ACHN (cell line): ENCODE measurements around the gene PRPH.
"Not testable (repeated sequence)": the region's sequence is repeated elsewhere in the genome, so short reads cannot be mapped to it uniquely, and the experiment has no call there.

Source experiments
- DNase-seq: peaks from one replicate; pipeline ENCODE4 v3.0.0-alpha.2; 2015
- in situ Hi-C: cut with HindIII; loops from 2 replicates; pipeline ENCODE4 v1.10.0; 2017; ENCODE audit warnings: low sequenced_read_pairs, low pct_ligation_motif_present, low pct_unique_long_range_greater_than_20kb

PRPH gene

DNA sequence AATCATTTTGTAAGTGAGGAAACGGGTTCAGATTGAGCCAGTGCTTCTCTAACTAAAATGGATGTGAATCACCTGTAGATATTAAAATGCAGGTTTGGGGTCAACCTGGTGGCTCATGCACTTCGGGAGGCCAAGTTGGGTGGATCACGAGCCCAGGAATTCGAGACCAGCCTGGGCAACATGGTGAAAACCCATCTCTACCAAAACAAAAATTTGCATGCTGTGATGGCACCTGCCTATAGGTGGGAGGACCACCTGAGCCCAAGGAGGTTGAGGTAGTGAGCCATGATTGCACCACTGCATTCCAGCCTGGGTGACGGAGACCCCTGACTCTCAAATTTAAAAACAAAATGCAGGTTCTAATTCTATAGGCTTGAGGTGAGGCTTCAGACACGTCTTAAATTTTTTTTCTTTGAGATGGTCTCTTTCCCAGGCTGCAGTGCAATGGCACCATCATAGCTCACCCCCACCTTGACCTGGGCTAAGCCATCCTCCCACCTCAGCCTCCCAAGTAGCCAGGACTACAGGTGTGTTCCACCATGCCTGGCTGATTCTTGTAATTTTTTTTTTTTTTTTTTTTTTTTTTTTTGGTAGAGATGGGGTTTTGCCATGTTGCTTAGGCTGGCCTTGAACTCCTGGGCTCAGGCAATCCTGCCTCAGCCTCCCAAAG is 21.1 kb upstream of the PRPH start:
- in situ Hi-C loops, result no loop called here

DNA sequence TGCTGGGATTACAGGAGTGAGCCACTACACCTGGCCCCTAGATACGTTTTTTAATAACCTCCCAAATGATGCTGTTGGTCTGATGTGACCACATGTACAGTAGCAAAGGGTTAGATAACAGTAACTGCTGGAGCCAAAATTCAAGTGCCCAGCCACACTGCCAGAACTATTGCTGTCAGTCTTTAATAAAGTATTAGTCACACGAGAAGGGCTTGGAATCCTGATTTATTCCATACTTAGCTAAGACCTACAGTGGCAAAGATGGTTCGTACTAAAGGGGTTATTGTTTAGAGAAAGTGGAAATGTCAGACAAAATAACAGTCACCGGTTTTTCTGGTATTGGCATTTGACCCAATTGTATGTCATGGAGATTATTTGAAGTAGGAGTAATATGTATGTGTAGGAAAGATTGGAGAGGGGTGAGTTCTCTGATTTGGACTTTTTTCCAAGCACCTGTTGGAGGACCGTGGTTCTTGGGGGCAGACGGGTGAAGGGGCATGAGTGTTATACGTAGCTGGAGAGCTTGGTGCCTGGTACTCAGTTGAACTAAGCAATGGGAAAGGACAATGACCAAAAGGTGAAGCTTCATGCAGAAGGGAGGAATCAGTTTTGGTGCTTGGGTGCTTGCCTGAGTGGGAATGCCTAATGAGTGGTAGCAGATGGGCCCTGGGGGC is 20.4 kb upstream of the PRPH start:
- no peak for DNase-seq
- in situ Hi-C loops, result no loop called here

More for the DNA sequence above, 21.1 kb upstream of the PRPH start:
- DNase-seq, result no peak

DNA sequence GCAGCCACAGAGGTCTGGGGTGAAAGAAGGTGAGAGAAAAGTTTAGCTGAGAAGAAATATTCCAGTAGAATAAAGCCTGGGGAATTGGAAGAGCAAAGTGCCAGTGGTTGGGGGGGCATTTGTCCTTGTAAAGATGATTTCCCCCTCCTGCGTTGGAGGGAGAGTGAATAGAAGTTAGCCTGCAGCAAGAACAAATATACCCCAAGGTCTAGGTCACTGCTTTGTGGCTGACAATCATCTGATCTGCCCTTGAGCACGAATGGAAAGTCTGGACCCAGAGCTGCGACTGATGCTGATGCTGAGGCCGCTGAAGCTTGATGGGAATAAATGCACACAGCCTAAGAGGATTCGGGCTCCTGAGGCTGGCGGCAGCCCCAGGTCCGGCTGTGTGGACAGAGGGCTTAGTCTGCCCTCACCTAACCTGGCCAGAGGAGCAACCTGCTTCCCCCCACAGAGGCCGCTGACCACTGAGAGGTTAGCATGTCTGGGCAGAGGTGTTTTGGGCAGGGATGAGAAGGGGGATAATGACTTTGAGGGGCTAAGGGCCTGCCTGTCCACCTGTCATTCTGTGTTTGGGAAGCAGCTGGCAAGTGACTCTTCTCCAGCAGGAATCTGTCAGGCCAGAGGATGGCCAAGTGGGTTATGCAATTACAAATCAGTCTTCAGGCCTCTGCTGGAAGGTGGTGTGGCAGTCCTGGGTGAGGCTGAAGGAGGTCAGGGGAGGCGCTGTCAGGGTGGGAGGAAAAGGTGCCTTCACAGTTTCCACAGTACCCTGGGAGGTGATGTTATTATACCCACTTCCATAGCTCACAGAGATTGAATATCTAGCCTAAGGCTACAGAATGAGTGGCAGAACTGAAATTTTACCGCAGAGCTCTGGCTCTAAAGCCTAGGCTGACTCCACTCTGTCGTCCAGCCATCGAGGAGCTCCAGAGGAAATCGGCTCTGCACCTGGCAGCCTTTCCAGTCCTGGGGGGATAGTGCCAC is 18.4 kb upstream of the PRPH start:
- no peak for DNase-seq
- in situ Hi-C loops, result no loop called here

DNA sequence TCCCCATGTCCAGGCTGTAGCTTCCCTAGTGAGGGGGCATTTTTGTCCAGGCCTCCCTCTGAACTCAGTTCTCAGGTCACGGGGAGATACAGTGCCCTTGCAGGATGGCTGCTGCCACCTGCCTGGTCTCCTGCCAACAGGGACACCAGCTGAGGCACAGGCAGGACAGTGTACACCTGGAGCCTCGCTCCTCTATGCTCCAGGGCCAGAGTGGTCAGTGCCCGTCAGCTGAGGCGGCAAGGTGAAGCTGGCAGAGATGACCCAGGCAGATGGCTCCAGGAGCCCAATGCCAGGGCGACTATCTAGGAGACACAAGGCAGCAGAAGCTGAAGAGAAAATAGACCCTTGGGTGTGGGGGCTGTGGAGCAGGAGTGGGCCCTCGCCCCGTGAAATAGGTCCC is 17.5 kb upstream of the PRPH start:
- no peak for DNase-seq
- in situ Hi-C loops, result no loop called here

DNA sequence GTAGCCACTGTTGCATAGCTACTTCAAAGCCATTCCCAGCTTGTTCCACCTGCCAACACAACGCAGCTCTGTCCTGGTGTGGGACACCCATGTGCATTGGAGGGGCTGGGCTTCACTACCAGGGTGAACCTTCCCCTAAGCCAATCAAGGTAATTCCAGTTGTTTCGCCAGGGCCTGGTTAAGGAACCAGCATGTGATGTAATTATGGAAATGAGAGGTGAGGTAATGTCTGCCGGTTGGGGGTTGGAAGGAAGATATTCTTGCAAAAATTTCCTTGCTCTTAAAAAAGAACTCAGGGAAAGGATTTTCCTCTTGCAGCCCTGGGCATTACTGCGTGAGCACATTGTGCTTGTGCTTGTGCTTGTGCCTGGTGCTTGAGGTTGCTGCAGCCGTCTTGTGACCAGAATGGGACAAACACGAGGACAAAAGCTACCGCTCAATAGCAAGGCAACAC is 15.2 kb upstream of the PRPH start:
- in situ Hi-C loops, result no loop called here
- DNase-seq, result no peak

DNA sequence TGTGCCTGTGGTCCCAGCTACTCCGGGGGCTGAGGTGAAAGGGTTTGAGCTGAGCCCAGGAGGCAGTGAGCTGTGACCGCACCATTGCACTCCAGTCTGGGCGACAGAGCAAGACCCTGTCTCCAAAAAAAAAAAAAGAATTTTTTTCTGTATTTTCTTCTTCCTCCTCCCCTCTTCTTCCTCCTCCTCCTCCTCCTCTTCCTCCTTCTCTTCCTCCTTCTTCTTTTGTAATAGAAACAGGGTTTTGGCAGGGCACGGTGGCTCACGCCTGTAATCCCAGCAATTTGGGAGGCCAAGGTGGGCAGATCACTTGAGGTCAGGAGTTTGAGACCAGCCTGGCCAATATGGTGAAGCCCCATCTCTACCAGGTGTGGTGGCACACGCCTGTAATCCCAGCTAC is 14.4 kb upstream of the PRPH start:
- DNase-seq, in situ Hi-C loops: not testable (repeated sequence)

DNA sequence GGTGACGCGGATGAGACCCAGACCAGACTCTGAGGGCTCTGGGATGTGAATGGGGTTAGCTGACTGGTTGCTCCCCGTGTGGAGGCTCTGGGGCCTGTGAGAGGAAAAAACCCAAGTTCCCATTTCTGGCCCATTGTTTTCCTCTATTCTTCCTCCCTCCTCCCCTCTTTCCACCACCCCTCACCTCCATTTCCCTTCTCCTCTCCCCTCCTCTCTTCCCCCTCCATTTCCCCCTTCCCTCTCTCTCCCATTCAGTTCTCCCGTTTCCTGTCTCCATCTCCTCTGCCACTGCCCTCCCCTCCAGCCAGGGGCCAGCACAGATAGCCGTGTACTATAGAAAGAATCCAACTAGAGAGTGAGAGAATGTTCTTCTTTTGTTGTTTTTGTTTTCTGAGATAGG is 12.6 kb upstream of the PRPH start:
- in situ Hi-C loops, result no loop called here
- DNase-seq, result no peak

DNA sequence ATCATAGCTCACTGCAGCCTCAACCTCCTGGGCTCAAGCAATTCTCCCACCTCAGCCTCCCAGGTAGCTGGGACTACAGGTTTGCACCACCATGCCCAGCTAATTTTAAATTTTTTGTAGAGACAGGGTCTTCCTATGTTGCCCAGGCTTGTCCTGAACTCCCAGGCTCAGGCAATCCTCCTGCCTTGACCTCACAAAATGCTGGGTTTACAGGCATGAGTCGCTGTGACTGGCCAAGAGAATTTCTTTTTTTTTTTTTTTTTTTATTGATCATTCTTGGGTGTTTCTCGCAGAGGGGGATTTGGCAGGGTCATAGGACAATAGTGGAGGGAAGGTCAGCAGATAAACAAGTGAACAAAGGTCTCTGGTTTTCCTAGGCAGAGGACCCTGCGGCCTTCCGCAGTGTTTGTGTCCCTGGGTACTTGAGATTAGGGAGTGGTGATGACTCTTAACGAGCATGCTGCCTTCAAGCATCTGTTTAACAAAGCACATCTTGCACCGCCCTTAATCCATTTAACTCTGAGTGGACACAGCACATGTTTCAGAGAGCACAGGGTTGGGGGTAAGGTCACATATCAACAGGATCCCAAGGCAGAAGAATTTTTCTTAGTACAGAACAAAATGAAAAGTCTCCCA is 12.1 kb upstream of the PRPH start:
- in situ Hi-C loops, DNase-seq: not testable (repeated sequence)

DNA sequence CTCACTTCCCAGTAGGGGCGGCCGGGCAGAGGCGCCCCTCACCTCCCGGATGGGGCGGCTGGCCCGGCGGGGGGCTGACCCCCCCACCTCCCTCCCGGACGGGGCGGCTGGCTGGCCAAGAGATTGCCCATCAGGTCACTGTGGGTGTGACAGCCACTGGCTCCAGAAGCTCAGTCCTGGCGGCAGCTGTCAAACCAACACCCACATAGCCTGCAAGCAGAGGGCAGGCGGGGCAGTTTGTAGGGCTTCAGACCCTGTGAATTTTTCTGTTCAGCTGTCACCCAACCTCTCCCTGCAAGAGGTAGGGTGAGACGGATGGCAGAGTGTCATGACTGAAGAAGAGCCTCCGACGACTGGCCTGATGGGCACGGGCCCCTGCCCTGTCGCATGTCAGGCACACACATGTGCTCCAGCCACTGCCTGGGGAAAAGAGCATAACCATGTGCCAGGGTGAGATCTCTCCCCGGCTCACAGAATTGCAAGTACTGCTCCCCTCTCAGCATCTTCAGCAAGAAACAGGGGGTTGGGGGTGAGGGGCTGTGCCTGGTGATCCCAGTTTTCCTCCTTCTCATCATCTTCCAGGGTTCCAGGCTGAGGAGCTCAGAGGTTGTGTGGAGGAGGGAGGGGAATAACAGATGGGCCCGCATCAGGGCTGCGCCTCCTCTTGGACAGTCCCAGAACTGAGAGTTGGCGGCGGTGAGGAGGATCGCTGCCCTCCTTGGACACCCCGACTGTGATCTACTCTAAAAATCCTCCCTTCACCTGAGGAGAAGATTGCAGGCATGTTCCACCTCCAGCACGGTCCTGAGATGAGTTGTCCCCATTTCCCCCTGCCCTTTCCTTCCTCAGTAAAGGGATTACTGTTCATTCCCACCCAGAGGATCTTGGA is 11.2 kb upstream of the PRPH start:
- no peak for DNase-seq
- in situ Hi-C loops, result no loop called here

DNA sequence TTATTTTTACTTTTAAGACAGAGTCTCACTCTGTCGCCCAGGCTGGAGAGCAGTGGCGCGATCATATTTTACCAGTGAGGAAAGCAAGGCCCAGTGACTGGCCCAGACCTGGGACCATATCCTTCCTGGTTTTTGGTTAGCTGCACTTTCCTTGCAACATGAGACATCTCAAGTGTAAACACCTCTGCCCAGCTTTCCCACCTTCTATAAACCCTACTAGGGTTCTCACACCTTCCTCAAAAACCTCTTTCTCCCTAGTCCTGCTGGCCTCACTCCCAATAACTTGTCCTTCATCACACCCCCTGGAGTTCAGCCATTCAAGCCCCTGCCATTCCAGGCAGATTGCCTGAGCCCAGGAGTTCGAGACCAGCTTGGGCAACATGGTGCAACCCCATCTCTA is 10.3 kb upstream of the PRPH start:
- DNase-seq, result no peak
- in situ Hi-C loops, result no loop called here

DNA sequence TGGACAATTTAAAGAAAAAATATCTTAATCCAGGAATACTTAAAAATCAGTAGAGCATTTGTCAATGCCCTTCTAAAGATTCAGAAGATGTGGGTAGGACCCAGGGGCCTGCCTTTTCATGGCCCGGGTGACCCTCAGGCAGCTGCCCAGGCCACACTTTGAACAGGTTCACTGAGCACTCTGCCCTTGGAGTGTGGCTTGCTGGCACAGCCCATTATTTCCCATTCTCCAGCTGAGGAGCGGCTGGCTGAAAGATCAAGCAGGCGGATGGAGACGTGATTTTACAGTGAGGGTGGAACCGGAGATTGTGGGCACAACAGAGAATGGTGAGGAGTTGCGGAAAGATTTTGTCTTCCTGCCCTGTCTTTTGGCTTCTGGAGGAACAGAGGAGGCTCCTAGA is 7.1 kb upstream of the PRPH start:
- in situ Hi-C loops, result no loop called here
- DNase-seq, result no peak

DNA sequence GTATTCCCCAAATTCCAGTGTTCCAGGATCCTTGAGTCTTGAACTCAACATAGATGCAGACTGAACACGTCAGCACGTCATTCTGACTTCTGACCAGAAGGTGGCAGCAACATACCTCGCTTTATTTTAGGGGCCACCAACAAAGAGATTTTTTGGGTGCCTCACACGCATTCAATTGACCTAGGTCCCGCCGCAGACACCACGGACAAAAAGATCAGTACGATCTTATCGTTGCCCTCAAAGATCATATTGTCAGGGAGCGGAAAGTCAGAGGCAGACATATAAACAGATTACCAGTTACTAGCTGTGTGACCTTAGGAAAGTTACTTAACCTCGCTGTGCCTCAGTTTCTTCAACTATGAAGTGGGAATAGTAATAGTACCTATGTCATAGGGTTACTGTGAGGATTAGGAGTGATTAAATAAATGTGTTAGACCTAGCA is 6.5 kb upstream of the PRPH start:
- in situ Hi-C loops, result no loop called here
- DNase-seq, result peak; percentile 66

DNA sequence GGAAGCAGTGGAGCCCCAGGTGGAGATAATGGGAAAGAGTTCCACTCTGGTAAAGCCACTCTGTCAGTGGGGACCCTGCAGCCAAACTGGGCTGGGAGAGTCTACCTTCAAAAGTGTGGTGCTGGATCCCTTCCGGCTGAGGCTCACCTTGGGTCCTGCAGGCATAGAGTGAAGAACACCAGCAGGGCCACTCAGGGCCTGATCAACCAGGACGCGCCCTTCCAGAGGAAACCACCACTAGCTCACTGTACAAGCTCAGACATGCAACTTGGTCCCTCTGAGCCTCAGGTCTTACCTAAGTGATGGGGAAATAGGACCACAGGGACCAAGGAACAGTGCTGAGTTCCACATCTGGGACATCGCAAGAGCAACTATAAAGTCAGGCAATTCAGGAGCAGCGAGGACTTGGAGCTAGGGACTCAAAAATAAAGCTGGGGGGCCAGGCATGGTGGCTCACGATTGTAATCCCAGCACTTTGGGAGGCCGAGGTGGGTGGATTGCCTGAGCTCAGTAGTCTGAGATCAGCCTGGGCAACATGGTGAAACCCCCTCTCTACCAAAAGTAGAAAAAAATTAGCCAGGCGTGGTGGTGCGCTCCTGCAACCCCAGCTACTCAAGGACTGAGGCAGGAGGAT is 5.9 kb upstream of the PRPH start:
- no peak for DNase-seq
- in situ Hi-C loops, result no loop called here

DNA sequence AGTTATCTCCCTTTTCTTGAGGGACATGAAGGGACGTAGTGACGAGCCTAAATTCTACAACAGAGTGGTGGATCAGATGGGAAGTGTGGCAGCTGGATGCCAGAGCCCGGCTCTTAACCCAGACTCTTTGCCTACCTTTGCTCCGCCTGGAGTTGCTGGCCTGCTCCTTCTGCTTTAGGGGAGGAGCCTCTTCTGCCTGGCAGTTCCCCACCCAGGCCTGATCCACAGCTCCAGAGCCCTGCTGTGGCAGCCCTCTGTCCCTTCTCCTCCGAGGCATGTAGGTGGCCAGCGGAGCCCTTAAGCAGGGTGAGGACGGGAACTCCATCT is 2.3 kb upstream of the PRPH start:
- in situ Hi-C loops, result no loop called here
- DNase-seq, result no peak

DNA sequence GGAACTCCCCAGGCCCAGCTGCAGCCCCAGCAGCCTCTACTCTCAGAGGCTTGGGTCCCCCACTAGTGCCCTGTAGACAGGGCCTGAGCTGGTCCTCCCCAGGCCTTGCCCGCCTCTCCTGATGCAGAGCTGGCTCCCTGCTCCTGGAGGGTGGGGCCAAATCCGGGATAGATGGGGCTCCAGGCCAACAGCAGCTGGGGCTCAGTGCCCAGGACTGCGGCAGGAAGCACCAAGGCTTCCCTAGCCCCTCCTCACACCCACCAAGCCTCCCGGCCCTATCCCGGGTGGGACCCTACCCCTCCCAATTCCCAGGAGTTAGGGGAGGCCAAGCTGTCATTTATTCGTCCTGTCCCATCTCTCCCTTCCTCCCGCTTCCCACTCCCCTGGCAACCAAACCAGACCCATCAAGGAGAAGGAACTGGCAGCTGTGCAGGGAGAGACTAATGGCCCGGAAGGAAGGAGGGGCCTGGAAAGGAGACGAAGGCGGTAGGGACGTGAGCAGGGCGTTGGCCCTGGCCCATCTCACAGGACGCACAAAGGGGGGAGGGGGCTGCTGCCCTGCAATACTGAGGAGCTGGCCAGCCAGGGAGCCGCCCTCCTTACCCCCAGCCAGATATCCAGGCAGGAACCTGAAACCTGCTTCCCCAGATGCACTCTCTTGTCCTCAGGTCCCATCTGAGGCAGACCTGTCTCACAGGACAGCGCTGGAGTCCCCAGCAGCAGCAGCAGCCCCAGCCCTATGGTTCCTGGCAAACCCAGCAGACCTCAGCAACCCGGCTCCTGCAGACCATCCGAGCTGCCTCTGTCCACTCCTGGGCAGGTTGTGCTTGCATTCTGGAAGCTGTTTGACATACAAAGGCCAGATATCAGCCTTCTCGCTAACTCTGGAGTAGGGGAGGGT is 1.6 kb upstream of the PRPH start:
- no peak for DNase-seq

DNA sequence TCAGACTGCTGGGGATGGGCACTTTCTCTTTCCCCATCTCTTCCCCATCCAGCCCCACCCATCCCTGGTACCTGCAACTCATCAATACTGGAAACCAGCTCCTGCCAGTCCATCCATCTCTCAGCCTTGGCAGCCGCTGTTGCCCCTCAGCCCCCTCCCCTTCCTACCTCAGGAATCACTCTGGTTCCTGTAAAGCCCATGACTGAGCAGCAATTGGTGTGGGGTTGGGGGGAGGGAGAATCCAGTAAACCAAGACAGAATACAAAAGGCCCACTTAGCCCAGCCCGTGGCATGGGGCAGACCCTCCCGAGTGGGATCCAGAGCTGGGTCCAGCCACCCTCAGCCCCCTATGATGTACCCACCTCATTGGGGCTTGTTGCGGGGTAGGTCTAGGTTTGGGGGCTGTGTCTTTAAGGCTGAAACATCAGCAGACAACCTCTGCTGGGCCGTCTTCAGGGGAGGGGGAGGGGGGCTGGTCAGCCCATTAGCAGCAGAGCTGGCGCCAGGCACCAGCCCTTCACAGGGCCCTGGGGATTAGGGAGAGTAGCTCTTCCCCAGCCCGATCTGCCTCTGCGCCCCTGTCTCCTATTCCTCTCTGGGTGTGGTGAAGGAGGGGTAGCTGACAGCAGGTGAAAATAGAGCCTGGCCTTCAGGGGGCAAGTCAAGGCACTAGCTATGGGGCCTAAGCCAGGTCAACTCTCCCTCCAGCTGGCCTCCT is 702 bp upstream of the PRPH start:
- no peak for DNase-seq
- in situ Hi-C loops, result no loop called here

More for the DNA sequence above, 1.6 kb upstream of the PRPH start:
- in situ Hi-C loops, result no loop called here
